Measurements from ENCODE around the gene TPRG1L.

TPRG1L gene

DNA sequence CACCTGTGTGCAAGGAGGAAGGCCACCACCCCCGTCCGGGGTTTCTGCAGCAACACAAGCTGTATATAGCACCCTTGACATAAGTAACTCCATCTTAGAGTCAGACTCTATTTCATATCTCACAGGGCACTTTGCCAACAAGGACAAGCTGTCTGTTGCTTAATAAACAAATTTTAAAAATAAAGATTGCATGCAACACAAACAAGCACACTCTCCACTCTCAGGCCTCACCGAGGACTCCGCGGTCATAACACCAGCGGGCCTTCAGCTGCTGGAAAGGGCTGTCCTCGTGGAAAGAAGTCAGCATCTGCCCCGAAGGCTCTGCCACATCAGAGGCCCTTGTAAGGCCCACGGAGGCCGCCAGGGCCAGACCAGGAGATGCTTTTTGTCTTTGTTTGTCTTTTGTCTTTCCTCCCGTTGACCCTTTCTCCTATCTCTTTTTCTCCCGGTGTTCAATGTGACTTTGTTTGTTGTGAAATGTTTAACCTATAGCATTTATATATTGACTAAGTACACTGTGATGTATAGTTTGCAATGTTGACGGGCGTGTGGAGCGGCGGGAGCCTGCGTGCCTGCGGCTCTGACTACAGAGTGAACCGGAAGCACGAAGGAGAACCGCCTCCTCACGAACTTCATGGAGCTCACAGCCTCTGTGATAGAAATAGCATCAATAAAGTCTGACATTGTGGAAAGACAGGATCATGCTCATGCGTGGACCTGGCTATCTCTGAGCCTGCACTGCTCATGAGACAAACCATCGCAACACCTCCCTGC is 37.6 kb upstream of the TPRG1L start:
- Mint-ChIP-seq H3K9me3 (ENCODE audit: low read depth) (no peaks in the 10 kb centered on the region), H3K36me3 (no peaks in the 10 kb centered on the region), H3K4me3 (no peak overlapping the region), H3K4me1 (ENCODE audit: low read depth) (no peaks in the 10 kb centered on the region), H3K27me3 (no peaks in the 10 kb centered on the region), H3K27ac (peak overlapping the region; percentile 30)

- H3K9me3 Mint-ChIP-seq (ENCODE audit: low read depth) = no peaks in the 10 kb centered on the region
- H3K27me3 Mint-ChIP-seq = no peaks in the 10 kb centered on the region
- H3K27ac Mint-ChIP-seq = no peak overlapping the region
- no peaks in the 10 kb centered on the region for H3K4me1 Mint-ChIP-seq (ENCODE audit: low read depth)
- no peaks in the 10 kb centered on the region for H3K36me3 Mint-ChIP-seq
- no peak overlapping the region for H3K4me3 Mint-ChIP-seq
These were observed 36.4 kb upstream of the TPRG1L start for GRCh38 chr1:3588395-3588794.

DNA sequence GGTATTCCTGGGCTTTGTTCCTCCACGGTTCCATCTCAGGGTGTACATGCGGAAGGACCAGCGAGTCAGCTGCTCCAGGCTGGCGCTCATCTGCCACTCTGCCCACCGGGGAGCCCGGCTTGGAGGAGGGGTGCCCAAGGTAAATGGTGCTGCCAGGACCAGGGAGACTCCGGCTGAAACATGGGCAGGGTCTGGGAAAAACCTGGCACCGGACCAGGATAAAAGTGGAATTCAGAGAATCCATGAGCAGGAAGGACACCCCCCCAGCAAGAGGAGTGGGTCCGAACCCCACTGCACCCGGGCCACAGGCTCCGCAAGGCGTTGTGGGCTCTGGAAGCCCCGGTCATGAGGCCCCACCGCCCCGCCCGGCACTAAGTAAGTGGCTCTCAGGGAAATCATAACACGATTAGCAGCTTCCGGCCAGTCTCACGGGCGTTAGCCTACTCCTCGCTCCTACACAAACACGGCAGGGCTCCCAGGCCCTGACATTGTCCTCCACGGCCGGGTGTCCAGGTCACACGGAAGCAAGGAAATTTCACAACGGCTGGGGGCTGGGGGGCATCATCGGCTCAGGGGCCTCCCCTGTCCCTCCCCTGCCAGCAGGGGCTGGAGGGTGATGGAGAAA is 34.6 kb upstream of the TPRG1L start:
- Mint-ChIP-seq H3K4me3 (no peak overlapping the region), H3K27ac (no peak overlapping the region), H3K4me1 (ENCODE audit: low read depth) (peaks cover 2% of the 10 kb centered on the region), H3K36me3 (no peaks in the 10 kb centered on the region), H3K27me3 (no peaks in the 10 kb centered on the region), H3K9me3 (ENCODE audit: low read depth) (no peaks in the 10 kb centered on the region)

DNA sequence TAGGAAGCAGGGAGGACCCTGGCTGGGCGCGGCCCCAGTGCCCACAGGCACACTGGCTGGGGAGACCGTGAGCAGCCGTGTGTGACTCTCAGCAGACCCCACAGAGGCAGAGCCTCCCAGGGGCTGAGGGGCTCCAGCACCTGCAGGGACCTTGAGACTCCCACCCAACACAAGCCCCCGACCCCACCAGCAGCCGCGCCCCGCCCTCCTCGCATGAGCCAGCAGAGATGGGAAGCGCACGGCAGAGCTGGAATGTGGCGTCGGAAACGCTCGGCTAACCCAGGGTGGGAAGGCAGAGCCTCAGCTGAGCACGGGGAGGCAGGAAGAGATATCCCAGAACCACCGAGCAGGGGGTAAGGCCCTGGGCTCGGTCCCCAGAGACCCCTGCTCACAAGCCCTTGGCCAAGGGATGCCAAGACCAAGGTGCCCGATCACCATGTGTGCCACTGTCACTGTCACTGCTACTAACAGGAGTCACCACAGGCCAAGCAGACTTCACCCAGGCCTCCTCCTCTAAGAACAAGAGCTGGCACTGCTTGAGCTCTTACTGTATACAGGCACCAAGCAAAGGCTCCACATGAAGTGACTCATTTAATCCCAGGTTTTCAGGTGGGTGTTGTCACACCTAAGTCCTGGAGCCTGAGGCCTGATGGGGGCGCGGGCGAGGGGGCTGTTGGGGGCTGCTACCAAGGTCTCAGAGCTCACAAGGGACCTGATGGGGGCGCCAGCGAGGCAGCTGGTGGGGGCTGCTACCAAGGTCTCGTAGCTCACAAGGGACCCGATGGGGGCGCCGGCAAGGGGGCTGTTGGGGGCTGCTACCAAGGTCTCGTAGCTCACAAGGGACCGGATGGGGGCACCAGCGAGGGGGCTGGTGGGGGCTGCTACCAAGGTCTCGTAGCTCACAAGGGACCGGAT is 33.6 kb upstream of the TPRG1L start:
- Mint-ChIP-seq H3K4me1 (ENCODE audit: low read depth) (peaks cover 2% of the 10 kb centered on the region), H3K9me3 (ENCODE audit: low read depth) (no peaks in the 10 kb centered on the region), H3K27ac (no peak overlapping the region), H3K27me3 (no peaks in the 10 kb centered on the region), H3K4me3 (no peak overlapping the region), H3K36me3 (no peaks in the 10 kb centered on the region)

GRCh38 chr1:3593334-3593733 is 31.5 kb upstream of the TPRG1L start:
- H3K4me1 Mint-ChIP-seq (ENCODE audit: low read depth) = peaks cover 13% of the 10 kb centered on the region
- H3K27ac Mint-ChIP-seq = no peak overlapping the region
- no peaks in the 10 kb centered on the region for H3K27me3 Mint-ChIP-seq
- no peak overlapping the region for H3K4me3 Mint-ChIP-seq
- H3K9me3 Mint-ChIP-seq (ENCODE audit: low read depth) = no peaks in the 10 kb centered on the region
- no peaks in the 10 kb centered on the region for H3K36me3 Mint-ChIP-seq

GRCh38 chr1:3593745-3594144 is 31.1 kb upstream of the TPRG1L start:
- no peaks in the 10 kb centered on the region for H3K27me3 Mint-ChIP-seq
- H3K4me3 Mint-ChIP-seq = no peak overlapping the region
- no peaks in the 10 kb centered on the region for H3K9me3 Mint-ChIP-seq (ENCODE audit: low read depth)
- peaks cover 14% of the 10 kb centered on the region for H3K4me1 Mint-ChIP-seq (ENCODE audit: low read depth)
- H3K27ac Mint-ChIP-seq = no peak overlapping the region
- H3K36me3 Mint-ChIP-seq = no peaks in the 10 kb centered on the region

- no peak overlapping the region for H3K27ac Mint-ChIP-seq
These were observed 30.0 kb upstream of the TPRG1L start for GRCh38 chr1:3594706-3595377.

DNA sequence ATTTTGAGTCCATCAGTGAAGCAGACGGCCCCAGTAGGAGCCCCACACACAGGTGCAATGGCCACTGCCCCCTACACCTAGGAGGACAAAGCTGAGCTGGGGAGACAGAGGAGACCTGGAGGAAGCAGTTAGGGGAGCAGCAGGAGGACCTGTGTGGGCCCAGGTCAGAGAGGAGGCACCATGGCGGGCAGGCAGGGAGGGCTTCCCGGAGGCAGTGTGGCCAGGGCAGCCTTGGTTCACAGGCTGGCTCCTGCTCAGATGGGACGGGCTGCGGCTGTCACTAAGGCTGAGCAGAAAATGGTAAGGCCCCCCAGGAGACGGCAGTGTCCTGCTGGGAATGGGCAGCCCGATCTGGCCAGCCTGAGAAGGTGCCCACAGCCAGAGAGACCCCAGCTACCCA is 28.9 kb upstream of the TPRG1L start:
- H3K4me1 Mint-ChIP-seq (ENCODE audit: low read depth) = peaks cover 16% of the 10 kb centered on the region
- H3K27ac Mint-ChIP-seq = peak overlapping the region; percentile 46
- no peaks in the 10 kb centered on the region for H3K27me3 Mint-ChIP-seq
- H3K4me3 Mint-ChIP-seq = no peak overlapping the region
- H3K9me3 Mint-ChIP-seq (ENCODE audit: low read depth) = no peaks in the 10 kb centered on the region
- no peaks in the 10 kb centered on the region for H3K36me3 Mint-ChIP-seq

More at GRCh38 chr1:3594706-3595377, 30.0 kb upstream of the TPRG1L start:
- H3K4me1 Mint-ChIP-seq (ENCODE audit: low read depth) = peaks cover 16% of the 10 kb centered on the region
- no peaks in the 10 kb centered on the region for H3K36me3 Mint-ChIP-seq
- H3K27me3 Mint-ChIP-seq = no peaks in the 10 kb centered on the region
- H3K9me3 Mint-ChIP-seq (ENCODE audit: low read depth) = no peaks in the 10 kb centered on the region
- H3K4me3 Mint-ChIP-seq = no peak overlapping the region

- Mint-ChIP-seq H3K4me3 (peak overlapping the region; percentile 82), H3K27ac (peak overlapping the region; percentile 90), H3K4me1 (ENCODE audit: low read depth) (peaks cover 16% of the 10 kb centered on the region), H3K9me3 (ENCODE audit: low read depth) (no peaks in the 10 kb centered on the region), H3K36me3 (no peaks in the 10 kb centered on the region), H3K27me3 (no peaks in the 10 kb centered on the region)
These were observed 27.9 kb upstream of the TPRG1L start for GRCh38 chr1:3596663-3597598.

GRCh38 chr1:3597599-3597964 is 27.2 kb upstream of the TPRG1L start:
- H3K27ac Mint-ChIP-seq = peak overlapping the region; percentile 90
- H3K4me1 Mint-ChIP-seq (ENCODE audit: low read depth) = peaks cover 16% of the 10 kb centered on the region
- H3K36me3 Mint-ChIP-seq = no peaks in the 10 kb centered on the region
- no peaks in the 10 kb centered on the region for H3K9me3 Mint-ChIP-seq (ENCODE audit: low read depth)
- H3K4me3 Mint-ChIP-seq = peak overlapping the region; percentile 82
- H3K27me3 Mint-ChIP-seq = no peaks in the 10 kb centered on the region

- Mint-ChIP-seq H3K36me3 (no peaks in the 10 kb centered on the region), H3K4me1 (ENCODE audit: low read depth) (peaks cover 16% of the 10 kb centered on the region), H3K4me3 (peak overlapping the region; percentile 82), H3K9me3 (ENCODE audit: low read depth) (no peaks in the 10 kb centered on the region), H3K27me3 (no peaks in the 10 kb centered on the region), H3K27ac (no peak overlapping the region)
These were observed 26.7 kb upstream of the TPRG1L start for GRCh38 chr1:3598051-3598491.

DNA sequence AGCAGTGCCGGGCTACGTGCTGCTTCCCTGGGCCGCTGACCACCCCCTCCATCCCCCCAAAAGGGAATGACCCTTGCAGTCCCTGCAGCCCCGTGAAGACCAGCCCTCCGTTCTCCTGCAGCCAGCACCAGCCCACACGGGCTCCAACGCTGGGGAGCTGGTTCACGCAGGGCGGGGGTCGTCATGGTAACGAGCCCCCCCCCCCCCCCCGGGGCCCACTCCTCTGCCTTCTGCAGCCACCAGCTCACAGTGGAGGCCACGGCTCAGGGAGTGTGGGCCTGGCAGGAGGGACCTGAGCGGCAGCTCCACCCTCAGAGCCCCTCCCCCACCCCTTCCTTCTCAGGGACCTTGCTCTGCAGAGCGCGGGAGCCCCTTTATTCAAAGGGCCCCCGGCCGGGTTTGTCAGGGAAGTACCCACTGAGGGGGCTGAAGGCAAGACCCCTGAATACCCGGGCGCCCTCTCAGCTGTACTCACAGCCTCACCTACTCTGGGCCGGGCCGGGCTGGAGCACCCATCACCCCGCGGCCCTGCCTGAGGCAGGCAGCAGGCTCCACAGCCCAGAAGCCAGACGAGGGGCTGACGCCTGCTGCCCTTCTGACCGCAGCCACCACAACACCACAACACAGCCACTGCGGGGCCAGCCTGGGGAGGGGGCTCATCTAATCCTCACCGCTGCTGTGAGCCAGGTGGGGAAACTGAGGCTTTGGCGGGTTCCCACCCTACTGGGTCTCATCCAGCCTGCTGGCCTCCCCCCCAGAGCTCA is 26.1 kb upstream of the TPRG1L start:
- Mint-ChIP-seq H3K27me3 (no peaks in the 10 kb centered on the region), H3K36me3 (no peaks in the 10 kb centered on the region), H3K4me3 (no peak overlapping the region), H3K4me1 (ENCODE audit: low read depth) (peaks cover 16% of the 10 kb centered on the region), H3K9me3 (ENCODE audit: low read depth) (no peaks in the 10 kb centered on the region), H3K27ac (no peak overlapping the region)

GRCh38 chr1:3599286-3599811 is 25.5 kb upstream of the TPRG1L start:
- Mint-ChIP-seq H3K36me3 (no peaks in the 10 kb centered on the region), H3K27ac (no peak overlapping the region), H3K4me3 (no peak overlapping the region), H3K9me3 (ENCODE audit: low read depth) (no peaks in the 10 kb centered on the region), H3K27me3 (no peaks in the 10 kb centered on the region), H3K4me1 (ENCODE audit: low read depth) (peaks cover 15% of the 10 kb centered on the region)
